Stomach (tissue), 9 donors: ENCODE data around the gene MCC. TPM values are rescaled to one million over a fixed set of nuclear protein-coding genes. Genes with fewer than 3 reads are reported as not detected.

Experiments used
- DNase-seq, 2 donors: peaks; one replicate each; pipeline versions ENCODE4 v3.0.0 to v3.0.0-alpha.2; 2013 to 2019
- H3K27ac ChIP-seq, 5 donors: fragments of 200-600 bp in 4 of 5; sonication (generic) in 4 of 5; one replicate each; pipeline ENCODE4 v1.5.1; 2013 to 2019; ENCODE audit warnings: mild to moderate bottlenecking in 1 of 5, moderate library complexity in 1 of 5
- H3K27me3 ChIP-seq, 3 donors: fragments of 200-600 bp; sonication (generic); one replicate each; pipeline ENCODE4 v1.5.1; 2017 to 2019; ENCODE audit warnings: mixed run types in 1 of 3
- H3K36me3 ChIP-seq, 4 donors: fragments of 200-600 bp; sonication (generic); 1 replicate in 3 of 4; 2 replicates in 1 of 4; pipeline ENCODE4 v1.5.1; 2016 to 2019
- H3K4me1 ChIP-seq, 4 donors: fragments of 200-600 bp; sonication (generic); one replicate each; pipeline ENCODE4 v1.5.1; 2016 to 2019
- H3K4me3 ChIP-seq, 4 donors: fragments of 200-600 bp; sonication (generic) in 3 of 4; one replicate each; pipeline ENCODE4 v1.5.1; 2016 to 2019; ENCODE audit warnings: mild to moderate bottlenecking in 1 of 4
- H3K9me3 ChIP-seq, 4 donors: fragments of 200-600 bp; sonication (generic); one replicate each; pipeline ENCODE4 v1.5.1; 2016 to 2019
- EP300 ChIP-seq: sonication (generic); formaldehyde crosslinking; IDR thresholded peaks from one replicate; pipeline ENCODE4 v1.6.1; 2017; ENCODE audit warnings: antibody characterized with exemption
- POLR2A ChIP-seq, 4 donors: fragments of 450-650 bp; IDR thresholded peaks; one replicate each; pipeline ENCODE4 v1.6.1; 2016; ENCODE audit warnings: antibody characterized with exemption in 4 of 4, control low read depth in 2 of 4, mild to moderate bottlenecking in 1 of 4, moderate library complexity in 1 of 4
- POLR2AphosphoS5 ChIP-seq, 3 donors: sonication (generic); formaldehyde crosslinking; IDR thresholded peaks; one replicate each; pipeline ENCODE4 v1.6.1; 2016; ENCODE audit warnings: antibody characterized with exemption in 3 of 3
- WGBS, 5 donors: extraction: QIAGEN DNeasy Blood & Tissue Kit in 3 of 5; methylation state at CpG; one replicate each; pipeline versions ENCODE4 v1.1.5 to v1.1.7; 2013 to 2018; 5-methylcytosine and 5-hydroxymethylcytosine counted together
- intact Hi-C: fragments of 100-400 bp; cut with DNase I; formaldehyde crosslinking; loops from one replicate; pipeline ENCODE4 v1.15.1; 2023; ENCODE audit warnings: low total_unique reads
- polyA plus RNA-seq, 3 donors: library from polyadenylated mRNA; stranded (reverse); fragments of 200-250 nt; gene quantifications; one replicate each; pipeline ENCODE4 v1.2.3, GENCODE V29; 2013
- total RNA-seq, 5 donors: library from RNA; depleted of rRNA; stranded (reverse); fragments of >200 nt; gene quantifications; one replicate each; pipeline versions ENCODE4 v1.1.0 to v1.2.3, GENCODE V29; 2014 to 2016
- TF ChIP-seq, protein P1 (sequence below), 7 experiments: fragments of 450-650 bp in 4 of 7; fragments of 200-600 bp in 3 of 7; sonication (generic) in 3 of 7; IDR thresholded peaks; one replicate each; pipeline ENCODE4 v1.5.1; 2016 to 2019; ENCODE audit warnings: antibody characterized with exemption in 7 of 7, control low read depth in 2 of 7, mild to moderate bottlenecking in 1 of 7
- donor health status: healthy with polysubstance abuse.
- donor health status: Bipolar disorder and iron deficiency.
- donor health status: healthy.

Gene MCC
- total and polyA plus RNA-seq, 8 donors, result 3.8 to 35.1 (median 8.9) TPM

DNA sequence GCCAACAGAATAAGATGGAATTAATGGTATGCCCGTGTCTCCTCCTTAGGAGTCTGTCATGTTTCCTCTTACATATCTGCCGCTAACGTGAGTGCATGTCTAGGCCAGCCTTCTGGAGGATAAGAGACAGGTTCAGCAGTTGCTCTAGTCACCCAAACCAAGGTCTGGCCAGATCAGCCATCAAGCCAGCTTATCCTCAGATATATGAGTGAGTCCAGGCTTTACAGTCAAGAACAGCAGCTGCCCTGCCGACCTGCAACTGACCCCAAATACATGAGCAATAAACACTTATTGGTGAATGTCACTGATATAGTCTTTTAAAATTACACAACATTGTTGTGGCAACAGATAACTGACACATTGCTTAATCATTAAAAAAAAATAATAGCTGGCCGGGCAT, 177.0 kb downstream of the MCC start:
- peaks cover 0 to 17% (median 0%) of the 10 kb centered on the region in 3 donors for H3K27me3 ChIP-seq

DNA sequence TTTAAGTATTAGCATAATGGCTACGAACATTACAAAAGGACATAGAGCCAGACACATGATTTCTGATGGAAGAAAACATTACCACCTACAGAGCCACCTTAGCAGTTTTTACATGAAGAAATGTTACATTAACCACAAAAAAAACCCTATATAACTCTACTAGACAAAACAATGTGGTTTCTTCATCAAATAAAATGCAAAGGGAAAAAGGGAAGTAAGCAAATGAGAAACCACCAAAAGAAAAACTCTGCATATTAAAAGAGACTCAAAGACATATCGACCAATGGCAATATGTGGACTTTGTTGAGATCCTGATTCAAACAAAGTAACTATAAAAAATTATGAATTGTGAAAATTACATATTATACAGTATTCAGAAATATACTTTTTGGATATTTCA, 186.1 kb downstream of the MCC start:
- WGBS, 5 donors, result 81 to 89% (median 85%) methylated on average over 2 of the region's 2 CpGs
- no peaks in the 10 kb centered on the region for H3K4me1 ChIP-seq
- no peak for DNase-seq
- intact Hi-C loops, result no loop called here
- TF ChIP-seq, protein P1, sequence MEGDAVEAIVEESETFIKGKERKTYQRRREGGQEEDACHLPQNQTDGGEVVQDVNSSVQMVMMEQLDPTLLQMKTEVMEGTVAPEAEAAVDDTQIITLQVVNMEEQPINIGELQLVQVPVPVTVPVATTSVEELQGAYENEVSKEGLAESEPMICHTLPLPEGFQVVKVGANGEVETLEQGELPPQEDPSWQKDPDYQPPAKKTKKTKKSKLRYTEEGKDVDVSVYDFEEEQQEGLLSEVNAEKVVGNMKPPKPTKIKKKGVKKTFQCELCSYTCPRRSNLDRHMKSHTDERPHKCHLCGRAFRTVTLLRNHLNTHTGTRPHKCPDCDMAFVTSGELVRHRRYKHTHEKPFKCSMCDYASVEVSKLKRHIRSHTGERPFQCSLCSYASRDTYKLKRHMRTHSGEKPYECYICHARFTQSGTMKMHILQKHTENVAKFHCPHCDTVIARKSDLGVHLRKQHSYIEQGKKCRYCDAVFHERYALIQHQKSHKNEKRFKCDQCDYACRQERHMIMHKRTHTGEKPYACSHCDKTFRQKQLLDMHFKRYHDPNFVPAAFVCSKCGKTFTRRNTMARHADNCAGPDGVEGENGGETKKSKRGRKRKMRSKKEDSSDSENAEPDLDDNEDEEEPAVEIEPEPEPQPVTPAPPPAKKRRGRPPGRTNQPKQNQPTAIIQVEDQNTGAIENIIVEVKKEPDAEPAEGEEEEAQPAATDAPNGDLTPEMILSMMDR (IDR thresholded peaks at IDR 0.05), result no peak
- no peak for TF ChIP-seq EP300
- no peak for TF ChIP-seq POLR2A (IDR thresholded peaks at IDR 0.05)
- no peak for TF ChIP-seq POLR2AphosphoS5 (IDR thresholded peaks at IDR 0.05)
- H3K27me3 ChIP-seq, result peaks cover 0 to 3% (median 0%) of the 10 kb centered on the region in 3 donors
- H3K4me3 ChIP-seq, result no peak overlapping the region
- no peak overlapping the region for H3K27ac ChIP-seq
- no peaks in the 10 kb centered on the region for H3K36me3 ChIP-seq
- no peaks in the 10 kb centered on the region for H3K9me3 ChIP-seq

More for the DNA sequence above, 177.0 kb downstream of the MCC start:
- H3K4me1 ChIP-seq, result no peaks in the 10 kb centered on the region
- no peaks in the 10 kb centered on the region for H3K9me3 ChIP-seq
- no peak overlapping the region for H3K4me3 ChIP-seq
- WGBS, 5 donors, result 79 to 91% (median 91%) methylated on average over 5 of the region's 5 CpGs
- no peak for TF ChIP-seq POLR2A (IDR thresholded peaks at IDR 0.05)
- TF ChIP-seq, protein P1 (IDR thresholded peaks at IDR 0.05), result no peak
- TF ChIP-seq EP300, result no peak
- TF ChIP-seq POLR2AphosphoS5 (IDR thresholded peaks at IDR 0.05), result no peak
- no peak for DNase-seq
- intact Hi-C loops, result no loop called here
- H3K27ac ChIP-seq, result no peak overlapping the region
- no peaks in the 10 kb centered on the region for H3K36me3 ChIP-seq

DNA sequence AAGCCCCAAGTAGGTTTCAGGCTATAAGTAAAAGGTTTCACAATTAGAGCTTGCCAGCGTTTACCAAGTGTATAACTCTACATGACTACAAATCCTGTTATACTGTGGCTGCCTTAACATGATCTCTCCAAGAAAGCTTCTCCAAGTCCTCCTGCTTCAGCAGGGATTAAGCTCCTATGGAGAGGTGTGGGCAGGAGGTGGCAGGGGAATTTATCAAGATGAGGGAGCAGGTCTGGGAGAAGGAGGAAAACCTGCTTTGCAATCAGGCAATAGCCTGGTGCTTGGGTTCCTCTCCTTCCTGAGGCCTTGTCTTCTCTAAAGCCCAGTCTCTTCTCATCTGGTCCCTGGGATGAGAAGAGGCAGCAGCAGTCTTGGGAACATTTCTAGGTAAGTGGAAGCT, 188.7 kb downstream of the MCC start:
- Histone ChIP-seq H3K27me3 (peaks cover 0 to 27% (median 6%) of the 10 kb centered on the region in 3 donors), H3K4me1 (peaks cover 6 to 14% (median 12%) of the 10 kb centered on the region in 4 donors)
- intact Hi-C loops, result no loop called here

DNA sequence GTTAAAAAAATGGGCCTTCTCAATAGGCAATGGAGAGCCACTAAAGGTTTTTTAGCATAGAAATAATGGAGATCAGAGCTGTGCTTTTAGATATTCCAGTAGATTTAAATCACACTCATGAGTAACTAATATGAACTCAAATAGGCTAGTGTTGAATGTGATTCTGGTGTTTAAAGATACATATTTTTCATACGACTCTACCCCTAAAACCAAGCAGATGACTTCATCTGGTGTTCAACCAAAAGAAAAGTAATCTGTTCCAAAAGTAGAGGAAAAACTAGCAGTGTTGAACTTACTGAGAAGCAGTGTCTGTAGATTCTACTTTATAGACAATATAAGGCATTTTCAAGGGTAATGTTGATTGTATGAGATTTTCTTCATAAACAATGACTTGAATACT, 191.6 kb downstream of the MCC start:
- no peaks in the 10 kb centered on the region for H3K36me3 ChIP-seq
- no peaks in the 10 kb centered on the region for H3K9me3 ChIP-seq
- no peak for DNase-seq
- H3K27ac ChIP-seq, result no peak overlapping the region
- TF ChIP-seq POLR2AphosphoS5 (IDR thresholded peaks at IDR 0.05), result no peak
- TF ChIP-seq POLR2A (IDR thresholded peaks at IDR 0.05), result no peak
- TF ChIP-seq EP300, result no peak
- TF ChIP-seq, protein P1 (IDR thresholded peaks at IDR 0.05), result no peak
- peaks cover 6 to 34% (median 25%) of the 10 kb centered on the region in 4 donors for H3K4me1 ChIP-seq
- intact Hi-C loops, result no loop called here
- peaks cover 0 to 47% (median 6%) of the 10 kb centered on the region in 3 donors for H3K27me3 ChIP-seq
- H3K4me3 ChIP-seq, result no peak overlapping the region
- 70 to 88% (median 80%) methylated on average over 1 of the region's 1 CpG for WGBS, 5 donors

More for the DNA sequence above, 188.7 kb downstream of the MCC start:
- TF ChIP-seq EP300 (no peak), POLR2A (IDR thresholded peaks at IDR 0.05) (no peak), POLR2AphosphoS5 (IDR thresholded peaks at IDR 0.05) (no peak)
- TF ChIP-seq, protein P1 (IDR thresholded peaks at IDR 0.05), result no peak
- Histone ChIP-seq H3K36me3 (no peaks in the 10 kb centered on the region), H3K4me3 (no peak overlapping the region), H3K27ac (no peak overlapping the region), H3K9me3 (no peaks in the 10 kb centered on the region)
- DNase-seq, result no peak
- WGBS, 5 donors, result 87 to 100% (median 91%) methylated on average over 1 of the region's 1 CpG
